Stimulated activated CD8-positive, alpha-beta memory T cell treated with anti-CD3 and anti-CD28 coated beads, Interleukin-7, amount 100 ng/mL, for 48 hours (primary cell): ENCODE data around the gene HOXD10.

Experiments used
- DNase-seq, 2 donors: peaks; one replicate each; pipeline ENCODE4 v3.0.0-alpha.2; 2020; ENCODE audit warnings: low read depth in 1 of 2; ENCODE audit errors: extremely low read depth in 1 of 2

Gene HOXD10

DNA sequence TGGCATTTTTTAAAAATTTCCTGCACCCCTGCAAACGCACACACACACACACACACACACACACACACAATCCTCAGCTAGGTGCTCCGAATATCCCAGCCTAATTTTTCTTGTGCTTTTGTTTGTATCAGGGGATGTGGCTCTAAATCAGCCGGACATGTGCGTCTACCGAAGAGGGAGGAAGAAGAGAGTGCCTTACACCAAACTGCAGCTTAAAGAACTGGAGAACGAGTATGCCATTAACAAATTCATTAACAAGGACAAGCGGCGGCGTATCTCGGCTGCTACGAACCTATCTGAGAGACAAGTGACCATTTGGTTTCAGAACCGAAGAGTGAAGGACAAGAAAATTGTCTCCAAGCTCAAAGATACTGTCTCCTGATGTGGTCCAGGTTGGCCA, 22.2 kb upstream of the HOXD10 start:
- DNase-seq = no peak

DNA sequence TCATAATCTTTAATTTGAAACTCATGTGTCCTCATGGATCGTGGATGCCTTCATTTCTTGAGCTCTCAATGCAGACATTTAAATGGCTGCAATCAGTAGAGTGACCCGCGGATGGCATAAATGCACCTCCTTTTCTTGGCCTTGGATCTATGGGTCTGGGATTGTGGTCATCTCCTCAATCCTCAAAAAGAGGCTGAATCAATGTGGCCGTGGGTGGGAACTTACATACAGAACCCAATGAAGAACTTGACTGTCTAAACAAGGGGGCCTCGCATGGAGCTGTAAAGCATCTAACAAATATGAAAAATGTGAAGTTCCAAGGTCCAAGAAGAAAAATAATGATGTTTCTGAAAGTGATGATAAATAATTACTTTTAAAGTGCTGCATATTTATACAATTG, 21.2 kb upstream of the HOXD10 start:
- DNase-seq = no peak

DNA sequence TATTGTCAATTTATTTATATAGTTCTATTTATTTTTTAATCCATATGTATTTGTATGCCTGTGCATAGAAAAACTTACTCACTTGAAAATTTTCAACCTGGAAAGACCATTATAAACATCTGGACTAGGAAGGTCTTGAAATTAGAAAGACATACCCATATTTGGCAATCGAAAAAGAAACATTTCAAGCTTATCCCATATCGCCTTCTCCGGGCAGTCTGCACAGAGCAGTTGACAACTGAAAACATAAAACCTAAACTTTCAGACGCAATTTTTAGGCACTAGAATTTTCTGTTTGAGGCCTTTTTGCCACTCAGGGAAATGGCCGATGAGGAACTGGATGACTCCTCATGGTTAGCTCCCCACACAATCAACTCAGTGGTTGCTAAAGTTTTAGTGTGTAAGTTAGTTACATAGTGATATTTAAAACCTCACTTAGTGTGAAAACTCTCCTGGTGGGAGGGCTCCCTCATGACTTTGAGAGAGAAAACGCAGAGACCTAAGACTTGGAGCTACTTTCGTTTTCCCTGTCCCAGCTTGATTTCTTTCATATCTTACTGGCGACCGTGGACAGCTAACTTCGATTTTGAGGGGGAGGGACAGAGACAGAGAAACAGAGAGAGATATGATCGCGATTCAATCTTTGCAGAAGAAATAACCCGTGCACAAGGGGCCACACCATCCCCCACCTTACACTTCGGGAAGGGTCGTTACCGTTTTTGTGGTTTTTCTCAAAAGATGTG, 20.2 kb upstream of the HOXD10 start:
- no peak for DNase-seq

GRCh38 chr2:176096986-176097819, 19.4 kb upstream of the HOXD10 start:
- no peak for DNase-seq

DNA sequence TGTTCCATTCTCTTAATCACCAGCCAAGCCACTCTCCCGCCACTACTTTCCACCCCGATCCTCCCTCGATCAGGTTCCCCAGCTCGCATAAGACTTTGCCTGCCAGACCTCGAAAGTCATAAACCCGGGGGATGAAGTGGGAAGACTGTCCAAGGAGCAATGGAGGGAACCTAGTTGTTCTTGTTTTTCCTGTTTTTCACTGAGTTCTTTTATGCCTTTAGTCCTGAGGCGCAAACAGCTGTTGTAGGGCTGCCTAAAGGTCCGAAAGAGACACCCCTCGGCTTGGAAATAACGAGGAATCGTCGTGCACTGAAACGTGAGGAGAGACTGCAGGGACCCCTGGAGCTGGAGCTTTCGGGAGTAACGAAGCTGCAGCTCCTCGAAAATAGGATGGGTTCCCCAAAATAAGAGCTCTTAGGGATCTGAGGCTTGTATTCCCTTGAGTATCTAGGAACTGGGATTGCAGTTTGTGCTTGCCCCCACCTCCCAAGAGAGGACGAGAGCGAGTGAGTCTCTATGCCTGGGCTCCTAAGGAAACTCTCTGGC, 18.7 kb upstream of the HOXD10 start:
- DNase-seq = no peak

DNA sequence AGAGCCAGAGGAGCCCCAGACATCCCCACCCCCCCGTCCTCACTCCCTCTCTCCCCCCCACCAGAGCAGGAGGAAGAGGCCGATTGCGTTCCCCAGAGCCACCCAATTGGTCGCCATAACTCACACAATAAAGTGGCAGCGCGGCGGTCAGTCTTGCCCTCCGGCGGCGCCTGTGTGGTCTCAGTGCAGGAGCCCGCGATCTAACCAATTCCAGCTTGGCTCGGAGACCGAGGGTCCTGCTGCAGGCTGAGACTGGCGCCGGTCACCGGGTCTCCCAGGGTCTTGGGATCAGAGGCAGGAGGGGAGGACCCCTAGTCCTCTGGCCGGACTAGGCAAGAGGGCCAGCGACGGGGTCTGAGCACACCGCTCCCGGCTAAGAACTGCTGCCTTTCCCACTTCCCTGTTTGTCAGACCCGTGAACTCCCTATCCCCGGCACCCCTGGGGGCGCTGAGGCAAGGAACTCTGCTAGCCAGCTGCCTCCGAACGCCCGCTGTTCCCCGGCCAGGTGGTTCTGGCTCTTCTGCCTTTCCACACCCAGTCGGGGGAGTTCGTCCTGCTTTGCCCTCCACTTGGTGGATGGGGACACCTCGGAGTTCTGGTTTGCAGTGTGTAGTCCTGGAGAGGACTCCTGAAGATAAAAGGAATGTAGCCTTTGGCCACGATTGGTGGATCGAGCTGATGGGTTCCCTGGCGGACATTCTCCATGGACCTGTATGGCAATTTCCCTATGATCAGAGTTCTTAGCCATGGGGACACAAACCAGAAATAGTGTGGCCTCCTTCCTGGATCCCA, 18.0 kb upstream of the HOXD10 start:
- no peak for DNase-seq

GRCh38 chr2:176099159-176099727, 17.3 kb upstream of the HOXD10 start:
- no peak for DNase-seq

GRCh38 chr2:176099728-176100546, 16.6 kb upstream of the HOXD10 start, which contains the start of gene HOXD12:
TSS of gene HOXD12 (plus strand) at chr2:176099795. CDS start at chr2:176099802, 7 bp downstream.
- no peak for DNase-seq

DNA sequence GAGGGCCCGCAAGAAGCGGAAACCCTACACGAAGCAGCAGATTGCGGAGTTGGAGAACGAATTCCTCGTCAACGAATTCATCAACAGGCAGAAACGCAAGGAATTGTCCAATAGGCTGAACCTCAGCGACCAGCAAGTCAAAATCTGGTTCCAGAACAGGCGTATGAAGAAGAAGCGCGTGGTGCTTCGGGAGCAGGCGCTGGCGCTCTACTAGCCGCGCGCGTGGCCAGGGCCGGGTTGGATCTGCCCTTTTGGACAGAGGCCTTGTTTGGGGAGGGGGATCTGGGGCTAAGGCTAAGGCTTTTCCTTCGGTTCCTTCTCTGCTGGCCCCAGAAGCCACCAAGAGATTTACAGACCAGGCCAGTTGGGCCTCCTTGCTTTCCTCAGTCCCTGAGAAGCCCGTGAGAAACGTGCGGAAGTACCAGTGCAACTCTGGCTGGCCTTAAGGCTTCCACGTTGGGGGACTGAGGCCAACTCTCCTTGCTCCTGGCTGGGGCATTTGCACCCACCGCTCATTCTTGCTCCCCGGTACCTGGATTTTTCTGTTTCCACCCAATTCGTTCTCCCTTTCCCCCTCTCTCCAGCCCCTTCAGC, 15.9 kb upstream of the HOXD10 start:
- DNase-seq = no peak

DNA sequence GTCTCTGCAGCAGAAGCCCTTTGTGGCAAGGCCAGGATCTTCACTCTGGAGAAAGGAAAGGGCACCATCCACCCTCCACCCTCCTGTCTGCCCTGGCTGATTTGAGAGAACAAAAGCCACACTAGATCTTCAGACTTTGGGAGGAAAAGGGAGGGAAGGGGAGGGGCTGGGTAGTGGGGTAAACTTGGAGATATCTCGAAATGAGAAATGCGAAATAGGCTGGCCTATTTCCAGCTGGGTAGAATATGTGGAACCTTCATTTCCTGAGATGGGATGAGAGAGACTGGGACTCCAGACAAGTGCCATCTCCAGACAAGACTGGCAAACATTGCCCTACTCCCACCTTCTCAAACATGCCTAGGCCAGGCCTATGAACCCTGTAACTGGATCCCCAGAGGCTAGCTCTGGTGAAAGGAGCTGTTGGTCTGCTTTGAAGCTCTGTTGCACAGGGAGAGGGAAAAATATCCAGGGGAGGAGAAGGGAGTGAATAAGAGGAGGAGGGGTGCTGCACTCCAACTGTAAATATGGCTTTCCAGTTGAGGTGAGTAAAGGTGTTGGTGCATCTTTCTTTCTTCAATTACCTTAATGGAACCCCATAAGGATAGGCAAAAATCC, 15.3 kb upstream of the HOXD10 start:
- no peak for DNase-seq

DNA sequence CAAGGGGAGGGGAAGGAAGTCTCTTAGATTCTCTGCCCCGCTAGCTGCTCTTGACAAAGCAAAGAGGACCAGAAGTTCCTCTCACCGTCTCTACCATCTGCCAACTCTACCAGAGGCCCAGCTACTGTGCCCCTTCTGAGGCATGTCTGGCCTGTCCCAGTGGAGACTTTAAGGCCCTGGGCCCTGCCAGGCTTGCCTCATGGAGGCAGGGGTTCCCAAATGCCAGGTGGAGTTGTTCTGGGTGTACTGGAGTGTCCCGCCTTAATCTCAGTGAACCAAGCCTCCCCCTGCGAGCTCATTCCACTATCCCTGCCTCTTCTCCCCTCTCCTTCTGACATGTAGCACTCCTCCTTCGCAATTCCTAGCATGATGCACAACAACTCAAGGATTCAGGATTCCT, 14.7 kb upstream of the HOXD10 start:
- no peak for DNase-seq

DNA sequence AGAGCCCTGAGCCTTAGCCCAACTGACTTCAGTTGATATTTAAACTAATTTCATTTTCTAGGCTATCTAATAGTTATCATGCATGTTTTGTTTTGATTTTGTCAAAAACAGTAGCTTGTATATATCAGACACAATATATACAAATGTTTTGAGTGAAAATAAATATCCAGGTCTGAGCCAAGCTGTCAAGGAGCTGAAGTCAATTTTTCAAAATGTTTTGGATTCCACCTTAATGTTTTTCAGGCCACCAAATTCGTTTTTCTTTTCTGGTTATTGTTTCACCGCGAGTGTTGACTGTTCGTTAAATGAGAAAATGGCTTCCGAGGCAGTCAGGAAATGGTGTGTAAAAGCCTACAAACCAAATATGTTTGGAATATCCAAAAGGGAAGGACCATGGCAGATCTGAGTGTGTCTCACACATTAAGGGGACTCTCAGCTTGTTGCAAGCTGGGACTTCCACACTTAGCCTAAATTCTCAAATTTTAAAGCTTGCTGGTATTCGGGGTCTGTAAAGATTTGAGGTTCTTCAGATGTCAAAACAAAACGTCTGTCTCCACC, 14.2 kb upstream of the HOXD10 start:
- no peak for DNase-seq

DNA sequence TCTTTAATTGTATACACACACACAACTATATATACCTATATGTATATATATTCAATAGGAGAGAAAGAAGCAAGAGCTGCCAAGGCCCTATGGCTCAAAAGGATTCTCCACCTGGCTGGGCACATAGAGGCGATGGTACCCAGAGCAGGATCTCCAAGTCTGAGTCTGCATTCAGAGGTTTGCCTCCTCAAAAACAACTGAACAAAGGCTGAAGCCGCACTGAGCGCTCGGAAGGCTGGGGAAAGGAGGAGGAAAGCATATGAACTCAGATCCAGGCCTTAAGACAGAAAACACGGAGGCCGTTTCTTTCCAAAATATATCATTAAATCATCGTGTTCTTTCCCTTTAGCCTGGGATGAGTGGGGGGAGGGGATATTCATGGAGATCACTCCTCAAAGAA, 13.4 kb upstream of the HOXD10 start:
- DNase-seq = no peak

DNA sequence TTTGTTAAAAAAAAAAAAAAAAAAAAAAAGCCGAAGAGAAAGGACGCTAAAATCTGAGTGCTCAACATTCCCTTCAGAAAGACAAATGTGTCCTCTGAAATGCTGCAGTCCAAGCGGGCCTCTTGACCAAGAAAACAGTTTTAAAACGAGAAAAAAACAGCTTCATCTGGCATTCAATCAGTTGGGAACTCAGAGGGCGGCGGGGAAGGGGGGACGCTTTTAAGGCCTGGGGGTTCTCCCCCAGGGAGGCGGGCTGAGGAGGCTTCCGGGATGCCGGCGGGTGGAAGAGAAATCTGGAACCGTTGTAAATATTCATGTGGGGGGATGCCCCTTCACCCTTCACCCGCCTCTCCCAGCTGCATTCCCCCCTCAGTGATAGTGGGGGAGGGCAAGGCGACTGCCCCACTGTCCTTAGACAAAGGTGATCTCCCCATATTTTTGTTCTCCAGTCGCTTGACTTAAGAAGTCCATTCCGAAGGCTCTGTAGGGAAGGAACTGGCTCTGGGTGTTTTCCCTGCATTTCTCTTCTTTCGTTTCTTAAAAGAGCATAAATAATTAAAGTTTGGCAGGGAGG, 12.7 kb upstream of the HOXD10 start:
- DNase-seq = no peak

- DNase-seq = no peak
Observed at GRCh38 chr2:176104316-176105077, 12.1 kb upstream of the HOXD10 start.

GRCh38 chr2:176105078-176105729, 11.4 kb upstream of the HOXD10 start:
- no peak for DNase-seq
